H1 (cell line): Measurements from ENCODE around the gene MPHOSPH10. TPM values are rescaled to one million over a fixed set of nuclear protein-coding genes. Genes with fewer than 3 reads are reported as not detected.
A peak's percentile ranks its signal among the peaks of the same experiment; 100 is the strongest.

Source experiments
- CTCF ChIA-PET: fragments of 300-600 bp; sonication (Branson Sonifier 250); formaldehyde crosslinking; loops from one replicate; lab custom pipeline; 2021; ENCODE audit not compliant: partially characterized antibody; lab: Charles Lee
- POLR2A ChIA-PET: fragments of 300-600 bp; sonication (Branson Sonifier 250); formaldehyde crosslinking; loops from one replicate; lab custom pipeline; 2021; ENCODE audit warnings: inconsistent platforms; ENCODE audit not compliant: partially characterized antibody; lab: Charles Lee
- DNase-seq, 2 experiments: peaks; one replicate each; pipeline versions ENCODE4 v3.0.0 to v3.0.0-alpha.2; 2010 to 2022; ENCODE audit warnings: low spot score in 2 of 2, low read depth in 1 of 2, mixed read lengths in 1 of 2
- FAIRE-seq: peaks from 2 replicates; lab custom pipeline; 2011; peaks lifted over from hg19 to GRCh38; lab: Jason Lieb, UNC
- H2AFZ ChIP-seq: 2 replicates; pipeline ENCODE4 v1.8.1; 2012; ENCODE audit warnings: low read length, inconsistent platforms
- H2AK5ac ChIP-seq: 2 replicates; pipeline ENCODE4 v1.6.1; 2013; ENCODE audit warnings: low read depth, low read length
- H2BK120ac ChIP-seq: replicated peaks from 2 replicates; pipeline ENCODE3; 2013; ENCODE audit warnings: low read depth, low read length, inconsistent platforms
- H2BK12ac ChIP-seq: 2 replicates; pipeline ENCODE4 v1.6.1; 2013; ENCODE audit warnings: low read depth, low read length
- H2BK15ac ChIP-seq: 2 replicates; pipeline ENCODE4 v1.6.1; 2013; ENCODE audit warnings: low read length
- H2BK20ac ChIP-seq: 2 replicates; pipeline ENCODE4 v1.6.1; 2013; ENCODE audit warnings: low read length
- H2BK5ac ChIP-seq: 2 replicates; pipeline ENCODE4 v1.6.1; 2013; ENCODE audit warnings: low read depth, low read length
- H3K14ac ChIP-seq: 2 replicates; pipeline ENCODE4 v1.6.1; 2013; ENCODE audit warnings: inconsistent platforms; ENCODE audit not compliant: insufficient read length
- H3K18ac ChIP-seq: 2 replicates; pipeline ENCODE4 v1.6.1; 2013; ENCODE audit warnings: low read length; ENCODE audit errors: extremely low read depth
- H3K23ac ChIP-seq: 2 replicates; pipeline ENCODE4 v1.6.1; 2013; ENCODE audit warnings: inconsistent platforms; ENCODE audit not compliant: insufficient read length
- H3K23me2 ChIP-seq: 2 replicates; pipeline ENCODE4 v1.6.1; 2013; ENCODE audit warnings: low read depth, low read length
- H3K27ac ChIP-seq: 2 replicates; pipeline ENCODE4 v1.6.1; 2011; ENCODE audit warnings: low read depth, low read length, inconsistent platforms
- H3K27me3 ChIP-seq, 4 experiments: replicated peaks in 1 of 4; 1 replicate in 1 of 4; 2 replicates in 3 of 4; pipeline versions ENCODE4 v1.6.1 to v1.8.1; 2011 to 2013; ENCODE audit warnings: low read length in 3 of 4, mild to moderate bottlenecking in 3 of 4, inconsistent platforms in 2 of 4, mixed read lengths in 2 of 4, moderate library complexity in 1 of 4; ENCODE audit not compliant: control insufficient read depth in 3 of 4, insufficient read depth in 3 of 4; ENCODE audit errors: extremely low read depth in 1 of 4
- H3K36me3 ChIP-seq, 4 experiments: 2 replicates each; pipeline versions ENCODE4 v1.6.1 to v1.8.1; 2011 to 2013; ENCODE audit warnings: mild to moderate bottlenecking in 4 of 4, low read length in 3 of 4, moderate library complexity in 2 of 4, control low read depth in 1 of 4, inconsistent platforms in 1 of 4; ENCODE audit not compliant: insufficient read depth in 4 of 4, control insufficient read depth in 2 of 4
- H3K4ac ChIP-seq: replicated peaks from 2 replicates; pipeline ENCODE3; 2013; ENCODE audit warnings: low read length, low read depth, mixed read lengths, inconsistent platforms; ENCODE audit not compliant: insufficient read length
- H3K4me1 ChIP-seq, 4 experiments: replicated peaks in 1 of 4; 1 replicate in 1 of 4; 2 replicates in 3 of 4; pipeline versions ENCODE4 v1.6.1 to v1.8.1; 2011 to 2013; ENCODE audit warnings: low read length in 3 of 4, inconsistent platforms in 2 of 4, mixed read lengths in 1 of 4; ENCODE audit not compliant: insufficient read depth in 4 of 4, control insufficient read depth in 3 of 4
- H3K4me2 ChIP-seq, 2 experiments: 2 replicates each; pipeline versions ENCODE4 v1.6.1 to v1.8.1; 2011 to 2013; ENCODE audit warnings: low read depth in 2 of 2, low read length in 2 of 2, control low read depth in 1 of 2, inconsistent platforms in 1 of 2, mild to moderate bottlenecking in 1 of 2; ENCODE audit not compliant: insufficient read depth in 1 of 2
- H3K4me3 ChIP-seq, 4 experiments: fragments of 200-600, 300-600 bp in 1 of 4; sonication (generic), shearing (Covaris generic), sonication (Bioruptor Twin) in 1 of 4; 2 replicates each; pipeline versions ENCODE4 v1.5.1 to v1.8.1; 2011 to 2016; ENCODE audit warnings: low read length in 4 of 4, low read depth in 3 of 4, control low read depth in 2 of 4, inconsistent platforms in 2 of 4, mild to moderate bottlenecking in 2 of 4, mixed read lengths in 1 of 4, moderate library complexity in 1 of 4; ENCODE audit not compliant: insufficient read depth in 2 of 4; ENCODE audit errors: extremely low read depth in 1 of 4
- H3K56ac ChIP-seq: replicated peaks from 2 replicates; pipeline ENCODE3; 2013; ENCODE audit warnings: low read depth, mild to moderate bottlenecking, mixed read lengths, low read length, inconsistent platforms; ENCODE audit not compliant: insufficient read length
- H3K79me1 ChIP-seq: 2 replicates; pipeline ENCODE4 v1.6.1; 2013; ENCODE audit warnings: low read depth, low read length, control low read depth
- H3K79me2 ChIP-seq, 2 experiments: 2 replicates each; pipeline versions ENCODE4 v1.6.1 to v1.8.1; 2012 to 2013; ENCODE audit warnings: low read length in 2 of 2, mild to moderate bottlenecking in 2 of 2, inconsistent platforms in 1 of 2; ENCODE audit not compliant: insufficient read depth in 2 of 2, control insufficient read depth in 1 of 2
- H3K9ac ChIP-seq, 4 experiments: replicated peaks in 1 of 4; 1 replicate in 1 of 4; 2 replicates in 3 of 4; pipeline versions ENCODE4 v1.6.1 to v1.8.1; 2011 to 2013; ENCODE audit warnings: low read depth in 3 of 4, low read length in 3 of 4, control low read depth in 2 of 4, mild to moderate bottlenecking in 2 of 4, moderate library complexity in 2 of 4, inconsistent platforms in 1 of 4; ENCODE audit errors: extremely low read depth in 1 of 4
- H3K9me3 ChIP-seq, 2 experiments: 2 replicates each; pipeline versions ENCODE4 v1.6.1 to v1.8.1; 2012 to 2013; ENCODE audit warnings: mild to moderate bottlenecking in 2 of 2, moderate library complexity in 2 of 2, control low read depth in 1 of 2, inconsistent platforms in 1 of 2, low read depth in 1 of 2, low read length in 1 of 2, mixed read lengths in 1 of 2; ENCODE audit not compliant: insufficient read depth in 2 of 2
- H4K20me1 ChIP-seq, 2 experiments: replicated peaks in 1 of 2; 2 replicates each; pipeline versions ENCODE3 to v1.8.1; 2011 to 2013; ENCODE audit warnings: inconsistent platforms in 2 of 2, low read length in 2 of 2, mild to moderate bottlenecking in 1 of 2; ENCODE audit not compliant: insufficient read depth in 2 of 2, control insufficient read depth in 1 of 2
- H4K5ac ChIP-seq: 2 replicates; pipeline ENCODE4 v1.6.1; 2013; ENCODE audit warnings: low read length, low read depth, mixed read lengths, inconsistent platforms; ENCODE audit not compliant: insufficient read length
- H4K8ac ChIP-seq: 2 replicates; pipeline ENCODE4 v1.8.0; 2013; ENCODE audit warnings: mild to moderate bottlenecking, moderate library complexity, low read length, inconsistent platforms; ENCODE audit not compliant: insufficient read depth; ENCODE audit errors: extremely low read depth
- H4K91ac ChIP-seq: replicated peaks from 2 replicates; pipeline ENCODE3; 2013; ENCODE audit warnings: low read length, mixed read lengths, inconsistent platforms; ENCODE audit not compliant: insufficient read length
- ATF3 ChIP-seq: IDR thresholded peaks from 2 replicates; pipeline ENCODE4 v1.6.1; 2011; ENCODE audit warnings: low read depth, mild to moderate bottlenecking, low read length; ENCODE audit not compliant: insufficient read depth
- CBX8 ChIP-seq: fragments of 300-800, 300-1000 bp; sonication (generic); IDR thresholded peaks from 2 replicates; pipeline ENCODE4 v1.7.1; 2016; ENCODE audit warnings: low read depth, low read length, borderline replicate concordance
- CTBP2 ChIP-seq: IDR thresholded peaks from 2 replicates; pipeline ENCODE4 v1.7.0; 2011; ENCODE audit warnings: borderline replicate concordance, mild to moderate bottlenecking, moderate library complexity, mixed read lengths, low read length; ENCODE audit not compliant: insufficient read depth, insufficient read length
- EZH2 ChIP-seq: fragments of 200-600 bp; sonication (generic); IDR thresholded peaks from 2 replicates; pipeline ENCODE4 v1.7.1; 2012; ENCODE audit warnings: low read depth, mild to moderate bottlenecking, moderate library complexity, low read length, inconsistent platforms; ENCODE audit not compliant: severe bottlenecking
- KDM1A ChIP-seq: fragments of 200-600, 300-600 bp; sonication (generic); IDR thresholded peaks from 2 replicates; pipeline ENCODE4 v1.7.1; 2016; ENCODE audit warnings: mild to moderate bottlenecking, low read length, borderline replicate concordance
- KDM4A ChIP-seq: IDR thresholded peaks from one replicate; pipeline ENCODE4 v1.7.1; 2012; ENCODE audit warnings: low read depth, mild to moderate bottlenecking, moderate library complexity, low read length, inconsistent platforms; ENCODE audit not compliant: severe bottlenecking
- KDM5A ChIP-seq: fragments of 200-600 bp; IDR thresholded peaks from 2 replicates; pipeline ENCODE4 v1.7.1; 2012; ENCODE audit warnings: mild to moderate bottlenecking, low read length, inconsistent platforms, mixed read lengths
- PHF8 ChIP-seq: fragments of 200-600 bp; sonication (generic); conservative IDR thresholded peaks from 2 replicates; pipeline ENCODE4 v1.7.1; 2012; ENCODE audit warnings: low read depth, mild to moderate bottlenecking, inconsistent platforms, low read length, moderate library complexity
- TEAD4 ChIP-seq: IDR thresholded peaks from 2 replicates; pipeline ENCODE4 v1.6.1; 2012; ENCODE audit warnings: low read depth, low read length, inconsistent platforms, mixed read lengths
- USF2 ChIP-seq: IDR thresholded peaks from 2 replicates; pipeline ENCODE4 v1.6.1; 2011; ENCODE audit warnings: low read length, improper control_type of control experiment
- YY1 ChIP-seq: IDR thresholded peaks from 2 replicates; pipeline ENCODE4 v1.6.1; 2011; ENCODE audit warnings: low read depth, mild to moderate bottlenecking, low read length
- WGBS, 2 experiments: shearing (Covaris generic) in 1 of 2; methylation state at CpG; one replicate each; pipeline versions ENCODE4 v1.1.6 to v1.1.7; 2013 to 2015; ENCODE audit warnings: low lambda C conversion rate in 2 of 2, mixed read lengths in 2 of 2, inconsistent platforms in 1 of 2, low coverage in 1 of 2, missing lambda C conversion rate in 1 of 2; ENCODE audit not compliant: insufficient replicate concordance in 2 of 2, insufficient coverage in 1 of 2, insufficient read length in 1 of 2; ENCODE audit errors: extremely low coverage in 1 of 2, missing lambda C conversion rate in 1 of 2; 5-methylcytosine and 5-hydroxymethylcytosine counted together
- polyA plus RNA-seq, 7 experiments: library from polyadenylated mRNA; depleted of rRNA in 3 of 7; stranded (reverse) in 5 of 7; unstranded in 2 of 7; fragments of >200 nt in 5 of 7; fragments of 200-250 nt in 2 of 7; gene quantifications; 1 replicate in 5 of 7; 2 replicates in 1 of 7; 4 replicates in 1 of 7; pipeline versions ENCODE4 v1.2.1 to v1.2.3, GENCODE V29; 2011 to 2013; ENCODE audit warnings: missing spikeins in 2 of 7, mixed read lengths in 2 of 7
- total RNA-seq: library from RNA; stranded (reverse); fragmentation: NEBNext Ultra II Directional; extraction: Animal tissue kit (Norgen Biotek cat#: 25700); gene quantifications from 2 replicates; pipeline ENCODE4 v1.2.1, GENCODE V29; 2021

MPHOSPH10 gene
- total and polyA plus RNA-seq, 2 of the 8 experiments (the other 6 are each of a cell fraction or from before 2014, with no cell fraction given), result 4.5 to 39.1 TPM

GRCh38 chr2:71101656-71102055 lies 28.8 kb upstream of the MPHOSPH10 start:
- H3K36me3 ChIP-seq, result no peaks in the 10 kb centered on the region
- H3K4me2 ChIP-seq, result no peak overlapping the region
- no peak overlapping the region for H3K9ac ChIP-seq
- peaks cover 0 to 7% (median 5%) of the 10 kb centered on the region in 4 experiments; a peak in 4 of 7 replicates for H3K4me1 ChIP-seq
- no peak overlapping the region for H4K5ac ChIP-seq
- no peak overlapping the region for H2BK20ac ChIP-seq
- POLR2A ChIA-PET, result interaction anchor here (0.9 to 3.8 kb wide), 5 partner anchors 10 to 34 kb away, joined by 3 to 18 read pairs (median 4); partner anchors contain the start of genes MCEE and MPHOSPH10
- no peaks in the 10 kb centered on the region for H3K27me3 ChIP-seq
- no peak overlapping the region for H2AFZ ChIP-seq
- CTCF ChIA-PET, result interaction anchor here (1.4 to 8.2 kb wide), 15 partner anchors 9 to 140 kb away, joined by 3 to 100 read pairs (median 11); partner anchors contain the start of genes MCEE, MPHOSPH10, NAGK and TEX261
- H3K4ac ChIP-seq, result no peak overlapping the region
- no peaks in the 10 kb centered on the region for H3K79me1 ChIP-seq
- H3K14ac ChIP-seq, result no peak overlapping the region
- no peak overlapping the region for H3K18ac ChIP-seq
- H3K56ac ChIP-seq, result no peak overlapping the region
- H3K23me2 ChIP-seq, result no peaks in the 10 kb centered on the region
- H2BK120ac ChIP-seq, result no peak overlapping the region
- H4K20me1 ChIP-seq, result no peaks in the 10 kb centered on the region
- H2AK5ac ChIP-seq, result no peak overlapping the region
- peak overlapping the region; percentile 77; the same call in 1 of the 2 replicates for H2BK12ac ChIP-seq
- H4K91ac ChIP-seq, result no peak overlapping the region
- no peak overlapping the region for H3K27ac ChIP-seq
- no peaks in the 10 kb centered on the region for H3K9me3 ChIP-seq
- H3K79me2 ChIP-seq, result no peaks in the 10 kb centered on the region
- WGBS, 2 experiments, result 85% methylated on average over 2 of the region's 2 CpGs; no CpG with 5 or more reads in 1 of the 2 experiments
- H3K23ac ChIP-seq, result no peak overlapping the region
- FAIRE-seq, result no peak
- H2BK5ac ChIP-seq, result no peak overlapping the region
- H4K8ac ChIP-seq, result no peak overlapping the region
- DNase-seq, result no peak
- H2BK15ac ChIP-seq, result no peak overlapping the region
- no peak overlapping the region for H3K4me3 ChIP-seq
- TF ChIP-seq YY1 (no peak), CBX8 (no peak), TEAD4 (no peak), KDM4A (no peak), EZH2 (no peak), KDM1A (no peak), KDM5A (no peak), USF2 (no peak), ATF3 (no peak), PHF8 (no peak), CTBP2 (no peak)
